Breast epithelium (tissue), 4 donors: ENCODE results near the gene IGF2BP2. TPM values are rescaled to one million over a fixed set of nuclear protein-coding genes. Genes with fewer than 3 reads are reported as not detected.

Experiments
- DNase-seq, 2 donors: peaks; one replicate each; pipeline ENCODE4 v3.0.0-alpha.2; 2019; ENCODE audit warnings: low spot score in 2 of 2
- H3K27ac ChIP-seq, 2 donors: fragments of 200-600 bp; sonication (generic) in 1 of 2; one replicate each; pipeline ENCODE4 v1.5.1; 2016 to 2019; ENCODE audit warnings: mild to moderate bottlenecking in 1 of 2
- H3K27me3 ChIP-seq, 2 donors: fragments of 200-600 bp; sonication (generic) in 1 of 2; one replicate each; pipeline versions ENCODE4 v1.5.1 to v1.6.0; 2017 to 2019; ENCODE audit warnings: control low read depth in 1 of 2, mild to moderate bottlenecking in 1 of 2
- H3K36me3 ChIP-seq: fragments of 200-600 bp; one replicate; pipeline ENCODE4 v1.5.1; 2019
- H3K4me1 ChIP-seq, 2 donors: fragments of 200-600 bp; sonication (generic); one replicate each; pipeline ENCODE4 v1.5.1; 2016 to 2019; ENCODE audit warnings: control low read depth in 1 of 2
- H3K4me3 ChIP-seq, 3 donors: fragments of 200-600 bp; sonication (generic); 1 replicate in 2 of 3; 2 replicates in 1 of 3; pipeline ENCODE4 v1.5.1; 2016 to 2019; ENCODE audit warnings: mild to moderate bottlenecking in 3 of 3, moderate library complexity in 2 of 3
- H3K9me3 ChIP-seq, 2 donors: fragments of 200-600 bp; sonication (generic) in 1 of 2; one replicate each; pipeline ENCODE4 v1.5.1; 2016 to 2019; ENCODE audit warnings: control low read depth in 1 of 2
- POLR2A ChIP-seq: fragments of 450-650 bp; IDR thresholded peaks from one replicate; pipeline ENCODE4 v1.6.1; 2016; ENCODE audit warnings: antibody characterized with exemption, mild to moderate bottlenecking, moderate library complexity
- POLR2AphosphoS5 ChIP-seq, 3 donors: sonication (generic); formaldehyde crosslinking; IDR thresholded peaks; one replicate each; pipeline ENCODE4 v1.6.1; 2017; ENCODE audit warnings: antibody characterized with exemption in 3 of 3
- intact Hi-C: fragments of 100-400 bp; cut with DNase I; formaldehyde crosslinking; loops from one replicate; pipeline ENCODE4 v1.15.1; 2023; ENCODE audit warnings: low total_unique reads
- total RNA-seq, 3 donors: library from RNA; depleted of rRNA; stranded (reverse); fragments of >200 nt; gene quantifications; one replicate each; pipeline ENCODE4 v1.1.0, GENCODE V29; 2016
- TF ChIP-seq, protein P1 (sequence below), 3 donors: fragments of 450-650 bp; IDR thresholded peaks; one replicate each; pipeline ENCODE4 v1.5.1; 2016 to 2017; ENCODE audit warnings: antibody characterized with exemption in 3 of 3, mild to moderate bottlenecking in 3 of 3, moderate library complexity in 3 of 3

The IGF2BP2 gene
- total RNA-seq, 3 donors from 2014 or later = 4.9 to 27.5 (median 23.8) TPM

DNA sequence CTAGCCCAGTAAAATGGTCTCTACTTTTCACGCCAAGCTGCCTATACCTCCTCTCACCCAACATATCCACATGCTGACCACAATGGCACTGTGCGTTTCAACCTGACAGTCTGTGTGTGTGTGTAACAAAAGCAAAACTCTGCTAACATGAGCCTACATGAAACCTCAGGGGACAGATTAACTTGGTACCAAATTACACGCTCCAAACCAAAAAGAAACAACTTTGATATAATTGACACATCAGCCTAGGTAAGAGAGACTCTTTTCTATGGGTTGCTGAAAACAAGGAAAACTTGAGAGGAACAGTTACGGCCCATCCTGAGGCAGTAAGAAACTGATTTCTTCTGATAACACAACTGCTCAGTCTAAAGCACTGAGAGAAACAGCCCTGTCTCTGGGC is 31.5 kb downstream of the IGF2BP2 start:
- H3K4me3 ChIP-seq = no peak overlapping the region
- DNase-seq = no peak
- no peaks in the 10 kb centered on the region for H3K4me1 ChIP-seq
- H3K9me3 ChIP-seq = no peaks in the 10 kb centered on the region
- H3K36me3 ChIP-seq = no peaks in the 10 kb centered on the region
- no peaks in the 10 kb centered on the region for H3K27me3 ChIP-seq
- intact Hi-C loops = no loop called here
- no peak overlapping the region for H3K27ac ChIP-seq
- TF ChIP-seq POLR2AphosphoS5 (IDR thresholded peaks at IDR 0.05) (no peak), POLR2A (no peak)
- TF ChIP-seq, protein P1, sequence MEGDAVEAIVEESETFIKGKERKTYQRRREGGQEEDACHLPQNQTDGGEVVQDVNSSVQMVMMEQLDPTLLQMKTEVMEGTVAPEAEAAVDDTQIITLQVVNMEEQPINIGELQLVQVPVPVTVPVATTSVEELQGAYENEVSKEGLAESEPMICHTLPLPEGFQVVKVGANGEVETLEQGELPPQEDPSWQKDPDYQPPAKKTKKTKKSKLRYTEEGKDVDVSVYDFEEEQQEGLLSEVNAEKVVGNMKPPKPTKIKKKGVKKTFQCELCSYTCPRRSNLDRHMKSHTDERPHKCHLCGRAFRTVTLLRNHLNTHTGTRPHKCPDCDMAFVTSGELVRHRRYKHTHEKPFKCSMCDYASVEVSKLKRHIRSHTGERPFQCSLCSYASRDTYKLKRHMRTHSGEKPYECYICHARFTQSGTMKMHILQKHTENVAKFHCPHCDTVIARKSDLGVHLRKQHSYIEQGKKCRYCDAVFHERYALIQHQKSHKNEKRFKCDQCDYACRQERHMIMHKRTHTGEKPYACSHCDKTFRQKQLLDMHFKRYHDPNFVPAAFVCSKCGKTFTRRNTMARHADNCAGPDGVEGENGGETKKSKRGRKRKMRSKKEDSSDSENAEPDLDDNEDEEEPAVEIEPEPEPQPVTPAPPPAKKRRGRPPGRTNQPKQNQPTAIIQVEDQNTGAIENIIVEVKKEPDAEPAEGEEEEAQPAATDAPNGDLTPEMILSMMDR (IDR thresholded peaks at IDR 0.05) = no peak

DNA sequence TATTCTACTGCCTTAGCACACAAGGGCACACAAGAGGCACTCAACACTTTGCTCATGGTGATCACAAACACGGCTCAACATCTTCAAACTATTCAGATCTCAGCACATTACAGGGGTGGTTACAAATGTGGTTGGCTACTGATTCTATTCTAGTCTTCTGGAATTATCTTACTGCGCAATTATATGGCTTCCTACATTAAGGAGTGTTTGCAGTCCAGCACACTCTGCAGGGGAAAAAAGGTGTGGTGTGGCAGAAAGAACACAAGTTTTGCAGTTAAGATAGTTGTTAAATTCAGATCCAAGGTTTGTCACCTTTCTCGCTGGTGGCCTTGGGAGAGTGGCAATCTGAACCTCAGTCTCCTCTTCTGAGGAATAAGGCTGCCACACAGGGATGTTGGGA is 31.9 kb downstream of the IGF2BP2 start:
- H3K4me3 ChIP-seq = no peak overlapping the region
- H3K36me3 ChIP-seq = no peaks in the 10 kb centered on the region
- intact Hi-C loops = no loop called here
- no peaks in the 10 kb centered on the region for H3K4me1 ChIP-seq
- TF ChIP-seq POLR2AphosphoS5 (IDR thresholded peaks at IDR 0.05) = no peak
- TF ChIP-seq POLR2A = no peak
- TF ChIP-seq, protein P1 (IDR thresholded peaks at IDR 0.05) = no peak
- no peaks in the 10 kb centered on the region for H3K9me3 ChIP-seq
- H3K27me3 ChIP-seq = no peaks in the 10 kb centered on the region
- H3K27ac ChIP-seq = no peak overlapping the region
- DNase-seq = no peak

DNA sequence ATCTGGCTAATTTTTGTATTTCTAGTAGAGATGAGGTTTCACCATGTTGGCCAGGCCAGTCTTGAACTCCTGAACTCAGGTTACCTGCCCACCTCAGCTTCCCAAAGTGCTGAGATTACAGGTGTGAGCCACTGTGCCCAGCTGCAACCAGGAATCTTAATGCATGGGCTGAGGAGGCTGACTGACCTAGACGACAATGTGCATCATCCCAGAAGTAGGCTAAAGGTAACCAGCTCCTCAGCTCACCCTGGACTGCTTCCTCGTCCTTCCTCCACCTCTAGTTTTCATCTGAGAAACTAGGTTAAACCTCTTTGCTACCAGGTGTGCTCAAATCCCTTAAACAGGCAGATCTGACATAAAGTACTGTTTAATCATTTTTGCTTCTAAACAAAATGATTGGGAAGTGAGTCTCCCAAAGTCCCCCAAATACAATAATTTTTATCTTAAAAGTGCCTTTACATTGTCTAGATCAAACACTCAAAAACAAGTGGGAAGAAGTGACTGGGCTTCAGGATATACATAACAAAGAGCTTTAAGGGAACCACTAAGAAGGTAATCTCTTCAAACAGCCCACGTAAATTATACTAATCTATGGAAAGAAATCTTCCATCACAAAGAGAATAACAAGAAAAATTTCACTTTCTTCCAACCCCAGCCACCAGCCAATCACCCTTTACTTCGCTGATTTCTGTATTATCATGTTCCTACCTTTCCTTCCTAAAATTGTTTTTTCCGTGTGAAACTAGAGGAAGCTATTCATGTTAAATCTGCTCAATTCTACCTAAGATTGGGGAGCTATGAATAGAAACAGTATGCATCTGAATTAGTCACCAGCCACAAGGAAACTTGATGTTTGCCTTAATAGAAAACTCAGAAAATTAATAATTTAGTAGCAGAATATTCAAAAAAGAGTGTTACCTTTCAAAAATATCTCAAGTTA is 34.7 kb downstream of the IGF2BP2 start:
- Histone ChIP-seq H3K27me3 (no peaks in the 10 kb centered on the region), H3K9me3 (no peaks in the 10 kb centered on the region), H3K4me3 (no peak overlapping the region), H3K36me3 (no peaks in the 10 kb centered on the region), H3K4me1 (no peaks in the 10 kb centered on the region), H3K27ac (no peak overlapping the region)
- TF ChIP-seq POLR2AphosphoS5 (IDR thresholded peaks at IDR 0.05) (no peak), POLR2A (no peak)
- TF ChIP-seq, protein P1 (IDR thresholded peaks at IDR 0.05) = no peak
- intact Hi-C loops = no loop called here
- DNase-seq = no peak

DNA sequence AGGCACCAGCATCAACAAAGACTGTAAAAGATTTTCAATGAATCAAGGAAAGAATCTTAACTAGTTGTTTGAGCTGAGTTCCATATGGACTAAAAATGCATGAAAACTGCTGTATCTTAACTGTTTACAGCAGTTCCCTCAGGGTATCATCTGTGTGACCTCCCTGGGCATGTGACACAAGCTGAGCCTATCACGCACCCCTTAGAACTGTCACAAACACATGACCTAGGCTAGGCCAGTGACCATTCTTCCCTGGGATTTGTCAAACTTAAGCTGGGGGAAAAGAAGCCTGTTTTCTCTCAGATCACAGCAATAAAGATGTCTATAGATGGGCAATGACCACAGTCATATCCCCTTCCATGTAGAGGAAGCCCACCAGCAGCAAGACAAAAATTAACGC is 35.7 kb downstream of the IGF2BP2 start:
- no peaks in the 10 kb centered on the region for H3K4me1 ChIP-seq
- DNase-seq = no peak
- no peaks in the 10 kb centered on the region for H3K27me3 ChIP-seq
- TF ChIP-seq POLR2A (no peak), POLR2AphosphoS5 (IDR thresholded peaks at IDR 0.05) (no peak)
- TF ChIP-seq, protein P1 (IDR thresholded peaks at IDR 0.05) = no peak
- intact Hi-C loops = no loop called here
- no peak overlapping the region for H3K4me3 ChIP-seq
- no peak overlapping the region for H3K27ac ChIP-seq
- H3K36me3 ChIP-seq = no peaks in the 10 kb centered on the region
- H3K9me3 ChIP-seq = no peaks in the 10 kb centered on the region

DNA sequence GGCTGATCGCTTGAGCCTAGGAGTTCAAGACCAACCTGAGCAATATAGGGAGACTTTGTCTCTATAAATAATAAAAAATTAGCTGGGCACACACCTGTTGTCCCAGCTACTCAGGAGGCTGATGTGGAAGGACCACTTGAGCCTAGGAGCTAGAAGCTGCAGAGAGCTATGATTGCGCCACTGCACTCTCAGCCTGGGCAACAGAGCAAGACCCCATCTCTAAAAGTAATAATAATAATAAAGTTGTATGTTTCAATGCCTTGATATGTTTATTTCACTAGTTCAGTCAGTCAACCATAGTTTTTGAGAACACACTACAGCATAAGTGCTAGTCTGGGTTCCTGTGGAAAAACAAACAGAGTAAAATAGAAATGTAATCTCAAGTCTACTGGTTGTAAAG is 36.5 kb downstream of the IGF2BP2 start:
- intact Hi-C loops = no loop called here
- H3K4me1 ChIP-seq = no peaks in the 10 kb centered on the region
- H3K27ac ChIP-seq = no peak overlapping the region
- no peaks in the 10 kb centered on the region for H3K27me3 ChIP-seq
- no peak overlapping the region for H3K4me3 ChIP-seq
- H3K9me3 ChIP-seq = no peaks in the 10 kb centered on the region
- DNase-seq = no peak
- no peaks in the 10 kb centered on the region for H3K36me3 ChIP-seq
- TF ChIP-seq POLR2AphosphoS5 (IDR thresholded peaks at IDR 0.05) (no peak), POLR2A (no peak)
- TF ChIP-seq, protein P1 (IDR thresholded peaks at IDR 0.05) = no peak
